DMS114 treated with DMSO at 0.1 percent for 48 hours (cell line): Measurements from ENCODE around the gene TK1.

ENCODE experiments used
- DNase-seq: peaks from one replicate; lab custom pipeline; 2025; ENCODE audit not compliant: unreplicated experiment; lab: John Stamatoyannopoulos, UW

TK1 gene

DNA sequence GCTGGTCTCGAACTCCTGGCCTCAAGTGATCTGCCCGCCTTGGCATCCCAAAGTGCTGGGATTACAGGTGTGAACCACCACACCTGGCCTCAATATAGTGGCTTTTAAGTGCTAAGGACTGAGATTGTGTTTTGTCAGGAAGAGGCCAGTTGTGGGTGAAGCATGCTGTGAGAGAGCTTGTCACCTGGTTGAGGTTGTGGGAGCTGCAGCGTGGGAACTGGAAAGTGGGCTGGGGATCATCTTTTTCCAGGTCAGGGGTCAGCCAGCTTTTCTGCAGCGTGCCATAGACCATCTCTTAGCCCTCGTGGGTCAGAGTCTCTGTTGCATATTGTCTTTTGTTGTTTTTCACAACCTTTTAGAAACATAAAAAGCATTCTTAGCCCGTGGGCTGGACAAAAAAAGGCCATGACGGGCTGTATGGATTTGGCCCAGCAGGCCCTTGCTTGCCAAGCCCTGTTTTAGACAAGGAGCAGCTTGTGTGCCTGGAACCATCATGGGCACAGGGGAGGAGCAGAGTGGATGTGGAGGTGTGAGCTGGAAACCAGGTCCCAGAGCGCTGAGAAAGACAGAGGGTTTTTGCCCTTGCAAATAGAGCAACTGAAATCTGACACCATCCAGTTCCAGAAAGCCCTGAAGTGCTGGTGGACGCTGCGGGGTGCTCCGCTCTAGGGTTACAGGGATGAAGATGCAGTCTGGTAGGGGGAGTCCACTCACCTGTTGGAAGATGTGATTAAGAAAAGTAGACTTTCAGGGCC lies 32.7 kb upstream of the TK1 start:
- DNase-seq, result no peak

DNA sequence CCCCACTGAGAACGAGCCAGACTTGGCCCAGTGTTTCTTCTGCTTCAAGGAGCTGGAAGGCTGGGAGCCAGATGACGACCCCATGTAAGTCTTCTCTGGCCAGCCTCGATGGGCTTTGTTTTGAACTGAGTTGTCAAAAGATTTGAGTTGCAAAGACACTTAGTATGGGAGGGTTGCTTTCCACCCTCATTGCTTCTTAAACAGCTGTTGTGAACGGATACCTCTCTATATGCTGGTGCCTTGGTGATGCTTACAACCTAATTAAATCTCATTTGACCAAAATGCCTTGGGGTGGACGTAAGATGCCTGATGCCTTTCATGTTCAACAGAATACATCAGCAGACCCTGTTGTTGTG lies 27.8 kb upstream of the TK1 start:
- no peak for DNase-seq

DNA sequence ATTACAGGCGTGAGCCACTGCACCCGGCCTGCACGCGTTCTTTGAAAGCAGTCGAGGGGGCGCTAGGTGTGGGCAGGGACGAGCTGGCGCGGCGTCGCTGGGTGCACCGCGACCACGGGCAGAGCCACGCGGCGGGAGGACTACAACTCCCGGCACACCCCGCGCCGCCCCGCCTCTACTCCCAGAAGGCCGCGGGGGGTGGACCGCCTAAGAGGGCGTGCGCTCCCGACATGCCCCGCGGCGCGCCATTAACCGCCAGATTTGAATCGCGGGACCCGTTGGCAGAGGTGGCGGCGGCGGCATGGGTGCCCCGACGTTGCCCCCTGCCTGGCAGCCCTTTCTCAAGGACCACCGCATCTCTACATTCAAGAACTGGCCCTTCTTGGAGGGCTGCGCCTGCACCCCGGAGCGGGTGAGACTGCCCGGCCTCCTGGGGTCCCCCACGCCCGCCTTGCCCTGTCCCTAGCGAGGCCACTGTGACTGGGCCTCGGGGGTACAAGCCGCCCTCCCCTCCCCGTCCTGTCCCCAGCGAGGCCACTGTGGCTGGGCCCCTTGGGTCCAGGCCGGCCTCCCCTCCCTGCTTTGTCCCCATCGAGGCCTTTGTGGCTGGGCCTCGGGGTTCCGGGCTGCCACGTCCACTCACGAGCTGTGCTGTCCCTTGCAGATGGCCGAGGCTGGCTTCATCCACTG lies 27.3 kb upstream of the TK1 start, which contains the start of gene BIRC5:
Gene BIRC5 (plus strand): TSS at position 238 of the 690 bp plus-strand sequence. CDS start 64 bp downstream, at position 302.
- DNase-seq, result peak; percentile 79

DNA sequence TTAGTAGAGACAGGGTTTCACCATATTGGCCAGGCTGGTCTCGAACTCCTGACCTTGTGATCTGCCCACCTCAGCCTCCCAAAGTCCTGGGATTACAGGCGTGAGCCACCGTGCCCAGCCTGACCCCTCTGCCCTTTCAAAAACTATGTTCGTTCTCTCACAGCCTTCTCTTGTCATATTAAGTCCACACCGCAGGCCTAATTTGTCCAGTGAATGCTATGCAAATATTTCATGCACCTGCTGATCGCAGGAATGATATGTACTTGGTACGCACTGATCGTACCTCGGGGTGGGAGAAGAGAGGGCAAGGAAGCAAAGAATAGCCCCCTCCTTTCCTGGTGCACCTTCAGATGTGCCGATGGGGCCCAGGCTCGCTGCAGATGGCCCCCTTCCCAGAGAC lies 24.2 kb upstream of the TK1 start:
- no peak for DNase-seq

DNA sequence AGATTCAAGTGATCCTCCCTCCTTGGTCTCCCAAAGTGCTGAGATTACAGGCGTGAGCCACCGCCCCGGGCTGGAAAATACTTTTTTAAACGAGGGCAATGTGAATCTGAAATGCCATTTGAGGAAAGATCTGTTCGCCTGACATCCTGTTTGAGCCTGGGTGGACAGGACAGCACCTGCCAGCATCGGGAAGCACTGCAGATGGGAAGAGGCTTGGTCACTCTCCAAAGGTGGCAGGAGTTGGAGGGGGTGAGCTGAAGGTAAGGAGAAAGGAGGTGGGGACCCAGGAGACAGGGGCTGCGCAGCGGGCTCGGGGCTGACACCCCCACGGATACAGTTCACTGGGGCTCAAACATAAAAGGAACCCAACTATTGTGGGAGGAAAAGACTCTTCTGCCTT lies 23.3 kb upstream of the TK1 start:
- no peak for DNase-seq

DNA sequence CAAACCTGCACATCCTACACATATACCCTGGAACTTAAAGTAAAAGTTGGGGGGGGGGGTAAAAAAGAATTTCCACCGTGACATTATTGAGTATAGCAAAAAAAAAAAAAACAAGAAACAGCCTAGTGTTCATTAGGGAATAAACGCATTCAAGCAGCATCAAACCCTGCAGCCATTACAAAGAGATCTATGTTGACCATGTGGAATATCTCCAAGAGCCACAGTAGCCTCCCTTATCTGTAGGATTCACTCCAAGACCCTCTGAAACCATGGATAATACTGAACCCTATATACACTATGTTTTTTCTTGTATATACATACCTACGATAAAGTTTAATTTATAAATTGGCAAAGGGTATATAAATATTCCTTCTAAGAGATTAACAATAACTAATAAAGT lies 21.6 kb upstream of the TK1 start:
- no peak for DNase-seq

GRCh38 chr17:78206298-78206697 lies 19.4 kb upstream of the TK1 start:
- no peak for DNase-seq

DNA sequence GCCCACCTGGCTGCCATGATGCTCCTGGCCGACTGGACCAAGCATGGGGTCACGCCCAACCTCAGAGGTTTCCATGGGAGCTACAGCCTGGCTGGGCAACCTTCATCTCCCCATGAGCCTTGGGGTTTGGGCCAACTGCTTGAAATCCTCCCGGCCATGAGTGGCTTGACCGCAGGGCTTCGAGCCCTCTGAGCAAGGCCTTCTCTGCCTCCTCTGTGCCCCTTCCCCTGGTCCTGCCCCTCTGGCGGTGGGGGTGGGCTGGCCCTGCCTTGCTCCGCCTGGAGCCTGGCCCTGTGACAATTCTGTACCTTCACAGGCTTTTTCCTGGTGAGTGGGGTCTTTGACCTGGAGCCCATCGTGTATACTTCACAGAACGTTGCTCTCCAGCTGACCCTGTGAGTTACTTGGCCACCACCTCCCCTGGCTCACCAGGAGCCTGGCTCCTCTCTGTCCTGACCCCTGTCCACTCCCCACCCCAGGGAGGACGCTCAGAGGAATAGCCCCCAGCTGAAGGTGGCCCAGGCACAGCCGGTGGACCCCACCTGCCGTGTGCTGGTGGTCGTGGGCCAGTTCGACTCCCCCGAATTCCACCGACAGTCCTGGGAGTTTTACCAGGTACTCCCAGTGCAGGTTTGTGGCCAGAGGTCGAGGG lies 18.4 kb upstream of the TK1 start:
- DNase-seq, result no peak

DNA sequence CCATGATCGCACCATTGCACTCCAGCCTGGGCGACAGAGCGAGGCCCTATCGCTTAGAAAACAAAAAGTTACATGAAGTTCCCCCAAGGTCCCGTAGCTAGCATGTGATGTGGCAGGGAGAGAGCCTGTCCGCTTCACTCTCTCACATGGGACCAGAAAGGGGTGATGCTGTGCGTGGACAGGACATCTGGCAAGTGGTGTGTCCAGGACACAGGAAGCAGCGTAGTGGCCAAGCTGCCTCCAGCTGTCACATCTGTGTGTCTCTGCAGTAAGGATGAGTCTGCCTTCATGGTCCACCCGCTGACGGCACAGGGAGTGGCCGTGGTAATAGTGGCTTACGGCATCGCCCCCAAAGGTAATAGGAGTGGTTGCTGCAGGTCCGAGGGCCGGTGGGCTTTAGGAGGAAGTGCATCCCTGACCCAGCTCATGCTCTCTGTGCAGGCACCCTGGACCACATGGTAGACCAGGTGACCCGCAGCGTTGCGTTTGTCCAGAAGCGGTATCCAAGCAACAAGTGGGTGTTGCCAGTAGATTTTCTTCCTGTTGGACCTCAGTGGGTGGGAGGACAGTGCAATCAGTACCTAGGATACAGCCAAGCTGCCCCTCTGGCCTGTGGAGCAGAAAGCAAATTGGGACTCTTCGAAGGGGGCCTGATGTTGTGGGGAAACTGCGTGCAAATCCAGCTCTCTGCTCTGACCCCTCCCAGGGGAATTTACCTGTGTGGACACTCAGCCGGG lies 17.7 kb upstream of the TK1 start:
- DNase-seq, result no peak

DNA sequence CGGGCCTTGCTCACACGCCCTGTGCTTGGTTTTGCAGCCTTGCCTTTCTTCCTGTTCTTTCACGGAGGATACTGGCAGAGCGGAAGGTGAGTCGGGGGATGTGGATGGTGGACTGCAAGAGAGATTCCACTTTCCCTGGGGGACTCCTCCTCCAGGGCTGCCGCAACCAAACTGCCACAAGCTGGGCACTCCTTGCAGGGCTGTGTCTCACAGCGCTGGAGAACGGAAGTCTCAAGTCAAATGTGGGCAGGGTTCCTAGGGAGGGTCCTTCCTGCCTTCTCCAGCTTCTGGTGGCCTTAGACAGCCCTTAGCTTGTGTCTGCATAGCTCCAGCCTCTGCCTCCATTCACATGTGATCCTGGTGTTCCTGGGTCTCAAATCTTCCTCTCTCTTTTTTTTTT lies 15.8 kb upstream of the TK1 start:
- DNase-seq, result no peak

- no peak for DNase-seq
These were observed 13.6 kb upstream of the TK1 start for GRCh38 chr17:78200451-78200850.

DNA sequence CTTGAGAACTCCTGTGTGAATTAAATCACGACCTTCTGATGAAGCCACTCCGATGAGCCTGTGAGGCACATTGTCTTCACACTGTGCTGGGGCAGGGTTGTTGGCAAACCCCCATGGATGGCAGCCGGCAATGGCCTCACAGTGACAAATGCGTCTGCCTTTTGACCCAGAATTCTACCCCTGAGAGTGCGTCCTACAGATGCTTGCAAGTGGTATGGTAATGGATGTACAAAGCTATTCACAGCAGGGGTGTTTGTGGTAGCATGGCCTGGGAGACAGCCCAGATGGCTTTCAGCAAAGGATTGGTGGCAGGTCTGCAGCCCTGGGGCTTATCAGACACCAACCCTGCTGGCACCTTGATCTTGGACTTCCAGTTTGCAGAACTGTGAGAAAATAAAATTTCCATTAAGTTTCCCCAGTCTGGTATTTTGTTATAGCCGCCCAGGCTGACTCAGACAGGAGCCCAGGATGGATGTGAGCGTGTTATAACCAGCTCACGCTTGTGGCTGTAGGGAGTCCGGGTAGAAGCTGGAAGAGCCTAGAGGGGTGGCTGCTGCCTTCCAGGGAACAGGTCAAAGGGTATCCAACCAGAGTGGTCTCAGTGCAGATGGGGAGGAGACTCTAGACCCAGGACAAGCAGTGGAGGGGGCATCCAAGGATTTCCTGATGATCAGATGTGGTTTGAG lies 10.4 kb upstream of the TK1 start:
- DNase-seq, result no peak

GRCh38 chr17:78196716-78197115 lies 9.9 kb upstream of the TK1 start:
- no peak for DNase-seq

GRCh38 chr17:78185981-78186691 lies 716 bp downstream of the TK1 start:
- DNase-seq, result no peak

DNA sequence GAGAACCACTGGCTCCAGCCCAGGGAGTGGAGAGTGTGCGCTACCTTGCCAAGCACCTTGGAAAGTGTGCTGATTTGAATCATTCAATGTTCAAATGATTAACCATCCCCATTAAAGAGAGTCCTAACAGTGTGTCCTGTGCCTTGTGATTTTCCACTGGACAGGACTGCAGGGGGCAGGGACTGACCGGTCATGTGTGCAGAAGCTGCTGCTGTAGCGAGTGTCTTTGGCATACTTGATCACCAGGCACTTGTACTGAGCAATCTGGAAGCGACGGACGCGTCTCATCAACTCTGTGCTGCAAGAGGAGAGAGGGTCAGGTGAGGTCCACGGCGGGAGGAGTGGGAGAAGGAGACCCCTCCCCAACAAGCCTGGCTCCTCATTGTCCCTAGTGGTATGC lies 2.0 kb downstream of the TK1 start:
- no peak for DNase-seq

- DNase-seq, result no peak
These were observed 2.5 kb downstream of the TK1 start for GRCh38 chr17:78184351-78184750.

DNA sequence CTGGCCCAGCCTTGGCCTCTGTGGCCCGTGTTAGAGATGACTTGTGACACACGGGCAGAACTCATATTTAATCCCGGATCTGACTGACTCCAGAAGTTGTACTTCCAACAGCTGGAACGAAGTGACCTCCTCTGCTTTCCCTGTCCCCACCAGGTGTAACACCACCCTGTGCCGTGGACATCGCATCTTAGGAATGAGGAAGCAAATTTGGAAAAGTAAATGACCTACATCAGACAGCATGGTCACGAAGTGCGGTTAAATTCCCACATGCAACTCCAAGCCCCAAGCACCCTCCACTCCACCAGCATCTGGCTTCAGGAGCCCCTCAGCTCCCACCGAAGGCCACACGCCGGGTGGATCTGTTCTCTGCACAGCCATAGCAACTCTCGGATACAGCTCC lies 2.9 kb downstream of the TK1 start:
- DNase-seq, result no peak

- no peak for DNase-seq
These were observed 4.3 kb downstream of the TK1 start for GRCh38 chr17:78182504-78182903.

DNA sequence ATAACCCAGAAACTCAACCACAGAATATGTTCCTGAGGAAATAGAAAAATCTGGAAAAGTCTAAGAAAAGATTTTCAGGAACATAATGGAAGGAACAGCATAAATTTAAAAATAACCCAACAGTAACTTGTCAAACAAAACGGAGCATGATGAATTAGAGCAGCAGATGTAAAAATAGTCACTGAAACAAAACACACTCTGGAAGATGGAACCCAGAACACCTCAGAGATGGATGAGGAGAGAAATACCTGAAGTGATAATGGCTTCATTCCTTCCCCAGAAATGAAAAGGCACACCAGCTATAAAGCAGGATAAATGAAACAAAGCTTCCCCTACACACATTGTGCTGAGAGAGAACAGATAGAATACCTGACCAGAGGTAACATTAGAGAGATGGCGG lies 6.3 kb downstream of the TK1 start:
- no peak for DNase-seq

DNA sequence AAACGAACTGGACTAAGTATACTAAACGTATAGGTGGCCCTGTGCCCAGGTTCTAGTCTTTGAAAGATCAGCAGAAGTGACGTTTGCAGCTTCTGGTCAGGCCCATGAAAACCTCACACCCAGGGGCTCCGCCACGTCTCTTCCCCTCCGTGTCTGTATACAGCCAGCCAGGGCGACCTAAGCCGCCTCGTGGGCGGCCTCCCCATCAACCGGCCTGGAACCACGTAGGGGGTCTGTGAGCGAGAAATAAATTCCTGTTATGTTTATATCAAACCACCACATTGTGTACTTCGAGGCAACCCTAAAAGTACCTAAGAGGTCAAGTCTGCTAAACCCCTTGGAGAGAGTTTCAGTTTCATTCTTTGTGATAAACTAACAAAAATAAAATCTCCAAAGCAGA lies 6.8 kb downstream of the TK1 start:
- DNase-seq, result no peak
